T-helper 2 cell treated with Interferon-gamma antibody and Interleukin-4, amounts not matched to agents 5 μg/mL and 100 μg/mL, for 36 hours (primary cell): ENCODE results near the gene HOXD10.

Source experiments
- DNase-seq: peaks from one replicate; pipeline ENCODE4 v3.0.0; 2021; ENCODE audit warnings: low spot score
- H3K27ac Mint-ChIP-seq: one replicate; pipeline ENCODE4 v1.8.0; 2021; ENCODE audit warnings: mild to moderate bottlenecking, mixed read lengths
- H3K27me3 Mint-ChIP-seq: one replicate; pipeline ENCODE4 v1.8.0; 2021; ENCODE audit warnings: low read depth, mixed read lengths
- H3K36me3 Mint-ChIP-seq: one replicate; pipeline ENCODE4 v1.8.0; 2021; ENCODE audit warnings: low read depth, mixed read lengths
- H3K4me1 Mint-ChIP-seq: one replicate; pipeline ENCODE4 v1.8.0; 2021; ENCODE audit warnings: low read depth, mixed read lengths
- H3K4me3 Mint-ChIP-seq: one replicate; pipeline ENCODE4 v1.8.0; 2022; ENCODE audit warnings: mild to moderate bottlenecking, moderate library complexity, mixed read lengths
- H3K9me3 Mint-ChIP-seq: one replicate; pipeline ENCODE4 v1.8.0; 2021; ENCODE audit warnings: mixed read lengths

The HOXD10 gene

DNA sequence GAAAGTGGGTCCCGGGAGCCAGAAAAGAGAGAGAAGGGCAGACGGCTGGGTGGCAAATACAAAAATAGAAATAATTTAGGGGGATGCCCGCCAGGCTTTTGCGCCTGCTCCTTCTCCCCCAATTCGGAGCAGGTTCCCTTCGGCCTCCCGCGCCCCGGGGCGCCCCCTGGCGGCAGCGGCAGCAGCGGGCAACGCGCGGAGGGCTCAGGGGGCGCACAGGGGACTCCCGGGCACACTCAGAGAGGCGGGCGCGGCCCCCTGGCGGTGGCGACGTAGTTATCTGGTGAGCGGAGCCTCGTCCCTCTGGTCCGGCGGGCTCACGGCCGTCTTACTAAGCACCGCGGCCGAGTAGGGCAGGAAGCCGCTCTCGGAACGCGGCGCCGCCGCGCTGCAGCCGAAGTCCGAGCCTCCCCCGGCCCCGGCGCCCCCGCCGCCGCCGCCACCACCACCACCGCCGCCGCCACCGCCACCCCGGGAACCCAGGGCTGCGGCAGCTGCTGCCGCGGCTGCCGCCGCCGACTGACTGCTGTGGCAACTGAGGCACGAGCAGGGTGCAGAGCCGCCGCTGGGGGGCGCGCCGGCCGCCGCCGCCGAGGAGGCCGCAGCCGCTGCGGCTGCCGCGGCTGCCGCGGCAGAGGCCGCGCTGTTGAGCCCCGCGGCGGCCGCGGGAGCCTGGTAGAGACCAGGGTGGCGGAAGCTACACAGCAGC, 36.6 kb upstream of the HOXD10 start:
- Mint-ChIP-seq H3K4me3 (peak overlapping the region; percentile 64), H3K27me3 (peaks cover 81% of the 10 kb centered on the region), H3K4me1 (peaks cover 13% of the 10 kb centered on the region), H3K27ac (peak overlapping the region; percentile 87), H3K36me3 (peaks cover 10% of the 10 kb centered on the region), H3K9me3 (peaks cover 7% of the 10 kb centered on the region)
- DNase-seq, result no peak

DNA sequence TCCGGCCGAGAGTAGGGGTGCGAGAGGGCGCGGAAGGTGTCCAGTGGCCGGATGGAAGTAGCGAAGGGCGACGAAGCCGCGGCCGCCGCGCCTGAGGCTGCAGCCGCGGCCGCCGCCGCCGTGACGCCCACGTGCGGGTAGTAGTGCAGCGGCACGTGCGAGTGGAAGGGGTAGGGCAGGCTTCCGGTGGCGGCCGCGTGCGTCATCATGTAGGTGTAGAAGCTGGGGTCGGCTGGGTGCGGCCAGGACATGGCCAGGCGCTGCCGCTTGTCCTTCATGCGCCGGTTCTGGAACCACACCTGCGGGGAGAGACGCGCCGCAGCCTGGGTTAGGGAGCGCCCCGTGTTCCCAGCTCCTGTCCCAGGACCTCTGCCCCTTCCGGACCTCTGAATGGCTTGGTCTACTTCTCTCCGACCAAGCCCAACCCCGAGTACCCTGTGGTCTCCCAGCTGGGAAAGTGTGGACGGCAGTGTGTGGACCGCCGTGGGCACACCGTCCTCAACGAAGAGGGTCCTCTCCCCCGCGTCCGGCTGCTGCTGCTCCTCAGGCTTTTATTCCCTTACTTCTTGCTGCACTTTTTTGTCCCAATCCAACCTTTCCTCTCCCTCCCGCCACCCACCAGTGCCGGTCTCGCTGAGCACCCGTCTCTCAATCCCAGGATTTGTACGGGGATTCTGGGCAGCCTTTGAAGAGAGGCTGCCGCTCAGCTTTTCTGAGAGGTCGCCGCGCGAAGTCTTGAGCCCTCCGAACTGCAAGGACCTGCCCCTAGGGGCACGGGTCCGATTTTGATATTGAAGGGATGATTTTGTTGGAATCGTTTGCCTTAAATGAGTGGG, 35.8 kb upstream of the HOXD10 start:
- Mint-ChIP-seq H3K4me3 (peak overlapping the region; percentile 54), H3K36me3 (peaks cover 10% of the 10 kb centered on the region), H3K27ac (peak overlapping the region; percentile 82), H3K9me3 (peaks cover 7% of the 10 kb centered on the region), H3K27me3 (peaks cover 81% of the 10 kb centered on the region), H3K4me1 (peaks cover 13% of the 10 kb centered on the region)
- DNase-seq, result no peak

DNA sequence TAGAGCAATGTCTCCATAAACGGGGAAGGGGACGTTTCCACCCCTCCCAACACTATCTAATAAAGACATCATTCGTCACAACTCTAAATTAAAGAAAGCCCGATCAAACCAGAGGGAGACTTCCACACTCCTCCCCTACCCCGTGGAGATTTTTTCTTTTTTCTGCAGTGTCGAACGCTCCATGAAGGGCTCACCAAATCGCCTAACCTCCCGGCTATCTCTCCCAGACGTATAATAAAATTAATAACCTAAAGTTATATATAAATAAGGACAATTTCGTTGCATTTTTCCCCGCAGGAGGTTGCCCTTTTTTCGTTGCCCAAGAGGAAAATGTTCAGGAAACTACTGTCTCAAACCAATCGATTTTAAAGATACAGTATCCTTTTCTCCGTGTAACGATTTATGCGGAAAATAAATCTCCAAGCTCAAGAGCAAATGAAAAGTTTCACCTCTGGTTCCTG, 35.2 kb upstream of the HOXD10 start:
- DNase-seq, result no peak
- Mint-ChIP-seq H3K9me3 (peaks cover 7% of the 10 kb centered on the region), H3K4me1 (peaks cover 13% of the 10 kb centered on the region), H3K36me3 (peaks cover 10% of the 10 kb centered on the region), H3K4me3 (peak overlapping the region; percentile 54), H3K27me3 (peaks cover 81% of the 10 kb centered on the region), H3K27ac (peak overlapping the region; percentile 82)

- Mint-ChIP-seq H3K36me3 (peaks cover 10% of the 10 kb centered on the region), H3K4me1 (peaks cover 13% of the 10 kb centered on the region), H3K27me3 (peaks cover 82% of the 10 kb centered on the region), H3K4me3 (no peak overlapping the region), H3K9me3 (peaks cover 7% of the 10 kb centered on the region), H3K27ac (peak overlapping the region; percentile 69)
- no peak for DNase-seq
These were observed 34.6 kb upstream of the HOXD10 start for GRCh38 chr2:176081837-176082524.

DNA sequence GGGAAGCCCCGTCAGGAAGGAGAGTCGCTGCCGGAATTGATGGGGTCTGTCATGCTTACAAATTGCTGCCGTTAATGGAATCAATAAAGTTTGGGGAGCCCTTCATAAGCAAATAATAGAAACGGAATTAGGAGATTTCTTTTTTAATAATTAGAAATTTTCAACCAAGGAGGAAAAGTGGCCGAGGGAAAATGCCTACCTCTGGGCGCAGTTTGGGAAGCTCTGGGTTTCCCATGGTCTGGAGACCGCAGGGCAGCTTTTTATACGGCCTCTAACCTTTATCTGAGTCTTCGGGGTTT, 34.1 kb upstream of the HOXD10 start:
- Mint-ChIP-seq H3K4me3 (peak overlapping the region; percentile 7), H3K27me3 (peaks cover 82% of the 10 kb centered on the region), H3K27ac (peak overlapping the region; percentile 45), H3K9me3 (peaks cover 7% of the 10 kb centered on the region), H3K4me1 (peaks cover 13% of the 10 kb centered on the region), H3K36me3 (peaks cover 10% of the 10 kb centered on the region)
- DNase-seq, result no peak

GRCh38 chr2:176082824-176083751, 33.5 kb upstream of the HOXD10 start:
- peaks cover 13% of the 10 kb centered on the region for H3K4me1 Mint-ChIP-seq
- H3K36me3 Mint-ChIP-seq, result peaks cover 10% of the 10 kb centered on the region
- peak overlapping the region; percentile 59 for H3K27ac Mint-ChIP-seq
- H3K27me3 Mint-ChIP-seq, result peaks cover 88% of the 10 kb centered on the region
- peak overlapping the region; percentile 7 for H3K4me3 Mint-ChIP-seq
- no peak for DNase-seq
- H3K9me3 Mint-ChIP-seq, result peaks cover 7% of the 10 kb centered on the region

GRCh38 chr2:176083796-176084261, 32.7 kb upstream of the HOXD10 start, which contains the start of gene EVX2:
Gene EVX2, minus strand, starts transcription at chr2:176083962. Its CDS starts 186 bp downstream, at chr2:176083776.
- Mint-ChIP-seq H3K36me3 (peaks cover 10% of the 10 kb centered on the region), H3K27me3 (peaks cover 88% of the 10 kb centered on the region), H3K4me1 (peaks cover 12% of the 10 kb centered on the region), H3K27ac (peak within 1 kb of the TSS; percentile 74), H3K4me3 (peak within 1 kb of the TSS; percentile 7), H3K9me3 (peaks cover 3% of the 10 kb centered on the region)
- DNase-seq, result no peak

DNA sequence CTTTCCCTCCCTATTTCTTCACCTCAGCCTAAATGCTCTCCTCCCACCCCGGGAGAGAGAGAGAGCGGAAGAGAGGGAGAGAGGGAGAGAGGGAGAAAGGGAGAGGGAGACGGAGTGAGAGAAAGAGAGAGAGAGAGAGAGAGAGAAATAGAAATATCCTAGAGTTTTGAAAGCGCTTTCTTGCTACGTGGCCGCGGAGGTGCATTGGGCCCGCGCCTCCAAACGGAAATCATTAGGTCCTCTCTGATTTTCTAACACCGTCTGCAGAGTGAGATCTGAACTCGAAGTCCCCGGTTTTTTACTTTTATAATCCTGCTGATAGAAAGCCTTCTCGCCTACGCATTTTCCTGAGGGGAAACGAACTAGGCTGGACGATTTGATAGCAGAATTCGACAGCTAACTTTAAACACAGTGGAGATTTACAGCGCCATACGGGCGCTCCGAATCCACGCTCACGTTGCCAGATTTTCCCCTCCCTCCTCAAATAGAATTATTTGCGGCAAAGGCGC, 31.9 kb upstream of the HOXD10 start:
- Mint-ChIP-seq H3K27ac (peak overlapping the region; percentile 74), H3K4me3 (no peak overlapping the region), H3K4me1 (peaks cover 7% of the 10 kb centered on the region), H3K27me3 (peaks cover 88% of the 10 kb centered on the region), H3K9me3 (no peaks in the 10 kb centered on the region), H3K36me3 (peaks cover 5% of the 10 kb centered on the region)
- DNase-seq, result no peak

DNA sequence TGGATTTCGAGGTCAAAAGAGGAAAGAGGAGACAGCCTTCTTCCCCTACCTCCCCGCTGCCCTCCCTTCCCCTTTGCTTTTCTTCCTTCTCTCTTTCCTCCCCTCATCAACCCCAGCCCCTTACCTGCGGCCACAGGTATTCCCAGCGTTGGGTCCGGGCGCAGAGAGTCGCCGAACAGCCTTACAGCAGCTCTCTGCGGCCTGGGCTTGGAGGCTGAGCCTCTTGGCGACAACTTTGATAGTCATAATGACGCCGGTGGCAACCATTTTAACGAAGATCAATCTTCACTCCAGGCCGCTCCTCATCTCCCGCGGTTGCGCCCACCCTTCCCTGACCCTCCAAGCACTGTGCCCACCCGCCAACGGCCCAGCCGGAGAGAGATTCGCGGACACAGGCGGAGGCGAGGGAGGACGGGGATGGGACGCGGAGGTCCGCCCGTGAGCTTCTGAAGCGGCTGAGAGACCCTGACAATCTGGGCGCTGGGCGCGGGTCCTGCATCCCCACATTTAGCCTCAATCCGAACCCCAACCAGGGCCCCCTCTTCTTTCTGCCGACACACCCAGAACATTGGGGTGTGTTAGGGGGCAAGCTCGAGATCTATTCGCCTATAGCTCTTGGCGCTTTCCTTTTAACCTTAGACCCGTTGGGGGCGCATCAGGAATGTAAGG, 31.3 kb upstream of the HOXD10 start:
- H3K36me3 Mint-ChIP-seq, result peaks cover 5% of the 10 kb centered on the region
- peak overlapping the region; percentile 74 for H3K27ac Mint-ChIP-seq
- peaks cover 93% of the 10 kb centered on the region for H3K27me3 Mint-ChIP-seq
- H3K4me3 Mint-ChIP-seq, result no peak overlapping the region
- H3K9me3 Mint-ChIP-seq, result no peaks in the 10 kb centered on the region
- H3K4me1 Mint-ChIP-seq, result peaks cover 7% of the 10 kb centered on the region
- no peak for DNase-seq

DNA sequence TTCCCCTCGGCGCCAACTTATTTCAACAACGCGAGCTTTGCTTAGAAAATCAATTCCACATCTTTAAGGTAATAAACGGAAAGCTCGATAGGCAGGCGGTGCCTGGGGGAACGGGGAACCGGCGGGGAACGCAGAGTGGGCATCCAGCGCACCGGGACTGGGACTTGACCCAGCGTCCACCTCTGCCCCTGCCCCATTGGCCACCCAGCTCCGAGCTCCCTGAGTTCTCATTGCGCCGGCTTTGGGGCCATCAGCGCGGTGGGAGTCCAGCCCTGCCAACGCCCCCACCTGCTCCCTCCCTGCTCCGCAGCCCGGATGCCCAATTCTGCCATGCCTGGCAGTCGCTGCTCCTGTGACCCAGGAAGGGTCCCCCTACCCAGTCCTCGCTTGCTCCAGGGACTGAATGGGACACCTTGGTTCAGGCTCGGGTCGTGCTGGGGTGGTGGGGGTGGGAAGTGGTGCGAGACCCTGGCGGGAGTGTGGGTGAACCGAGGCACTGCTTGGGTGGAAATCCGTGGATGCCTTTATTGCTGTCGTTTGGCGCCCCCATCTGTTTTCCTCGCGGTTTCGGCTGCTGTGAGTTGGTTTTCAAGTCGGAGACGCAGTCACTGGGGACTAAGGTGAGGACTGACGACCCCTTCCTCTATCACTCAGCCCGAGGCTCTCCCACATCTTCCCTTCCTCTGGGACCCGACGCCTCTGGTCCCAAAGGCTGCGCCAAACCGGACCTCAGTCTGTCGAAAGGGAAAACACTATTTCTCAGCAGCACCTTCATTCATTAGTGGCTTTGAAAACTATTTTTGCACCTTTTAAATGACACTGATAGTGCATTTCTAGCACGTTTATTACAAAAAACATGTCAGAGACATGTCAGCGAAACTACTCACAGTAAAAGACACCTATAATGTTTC, 30.5 kb upstream of the HOXD10 start:
- H3K27ac Mint-ChIP-seq, result no peak overlapping the region
- peaks cover 96% of the 10 kb centered on the region for H3K27me3 Mint-ChIP-seq

GRCh38 chr2:176087330-176088047, 29.1 kb upstream of the HOXD10 start:
- Mint-ChIP-seq H3K4me3 (no peak overlapping the region), H3K36me3 (no peaks in the 10 kb centered on the region), H3K27ac (no peak overlapping the region), H3K9me3 (no peaks in the 10 kb centered on the region), H3K4me1 (peaks cover 10% of the 10 kb centered on the region), H3K27me3 (peaks cover 95% of the 10 kb centered on the region)
- DNase-seq, result no peak

More for the DNA sequence above, 30.5 kb upstream of the HOXD10 start:
- Mint-ChIP-seq H3K9me3 (no peaks in the 10 kb centered on the region), H3K4me3 (no peak overlapping the region), H3K36me3 (peaks cover 3% of the 10 kb centered on the region), H3K4me1 (peaks cover 7% of the 10 kb centered on the region)
- DNase-seq, result no peak
